ENCODE measurements around the gene PRSS8. TPM values are rescaled to one million over a fixed set of nuclear protein-coding genes. Genes with fewer than 3 reads are reported as not detected.
A peak's percentile ranks its signal among the peaks of the same experiment; 100 is the strongest.
"Not testable (repeated sequence)": the region's sequence is repeated elsewhere in the genome, so short reads cannot be mapped to it uniquely, and the experiment has no call there.

The PRSS8 gene
- polyA plus RNA-seq (2013, experiment 1 of 2; ENCODE audit: insufficient read length) = 0.13 TPM
- 0.20 TPM for polyA plus RNA-seq (2013, experiment 2 of 2; ENCODE audit: insufficient read length)

GRCh38 chr16:31135535-31136286, at the start of gene PRSS8:
PRSS8 (minus strand) TSS chr16:31135727; CDS start chr16:31135498, 229 bp downstream.
- DNase-seq = no peak

- DNase-seq = no peak
Measured at GRCh38 chr16:31184888-31185287, 49.4 kb upstream of the PRSS8 start.

- no peak for DNase-seq
Measured at GRCh38 chr16:31183432-31184428, 48.2 kb upstream of the PRSS8 start.

- DNase-seq = no peak
Measured at GRCh38 chr16:31182391-31182790, 46.9 kb upstream of the PRSS8 start.

- no peak for DNase-seq
Measured at GRCh38 chr16:31181102-31181830, 45.7 kb upstream of the PRSS8 start.

- peak; percentile 86 for DNase-seq
Measured at GRCh38 chr16:31179747-31180459, 44.4 kb upstream of the PRSS8 start, which contains the start of gene FUS. FUS (plus strand) TSS chr16:31180139; CDS start chr16:31180215, 76 bp downstream.

- DNase-seq = no peak
Measured at GRCh38 chr16:31179219-31179746, 43.8 kb upstream of the PRSS8 start.

- DNase-seq = no peak
Measured at GRCh38 chr16:31177136-31177535, 41.6 kb upstream of the PRSS8 start.

- DNase-seq = not testable (repeated sequence)
Measured at GRCh38 chr16:31170048-31170447, 34.5 kb upstream of the PRSS8 start.

GRCh38 chr16:31168848-31169247, 33.3 kb upstream of the PRSS8 start:
- no peak for DNase-seq

GRCh38 chr16:31167315-31167714, 31.8 kb upstream of the PRSS8 start:
- no peak for DNase-seq

- DNase-seq = no peak
Measured at GRCh38 chr16:31157136-31157535, 21.6 kb upstream of the PRSS8 start.

GRCh38 chr16:31150976-31151375, 15.4 kb upstream of the PRSS8 start:
- not testable (repeated sequence) for DNase-seq

- DNase-seq = no peak
Measured at GRCh38 chr16:31149894-31150890, 14.7 kb upstream of the PRSS8 start, which contains the start of gene PRSS36. PRSS36 (minus strand) TSS chr16:31150066; CDS start chr16:31150035, 31 bp downstream.

GRCh38 chr16:31149332-31149731, 13.8 kb upstream of the PRSS8 start:
- no peak for DNase-seq

- DNase-seq = no peak
Measured at GRCh38 chr16:31148896-31149295, 13.4 kb upstream of the PRSS8 start.

GRCh38 chr16:31148281-31148728, 12.8 kb upstream of the PRSS8 start:
- no peak for DNase-seq

GRCh38 chr16:31147574-31147973, 12.0 kb upstream of the PRSS8 start:
- no peak for DNase-seq

- no peak for DNase-seq
Measured at GRCh38 chr16:31145398-31145990, 10.0 kb upstream of the PRSS8 start.

Measured in fibroblast of skin of abdomen (primary cell).